GM12878 (cell line): Measurements from ENCODE around the gene LRRC15. TPM values are rescaled to one million over a fixed set of nuclear protein-coding genes. Genes with fewer than 3 reads are reported as not detected.

Experiments used
- ATAC-seq: fragments of 200-7000 bp; cut with Tn5 transposase; 3 replicates; pipeline ENCODE4 v1.9.1; 2020; ENCODE audit warnings: mild to moderate bottlenecking, moderate library complexity
- BruUV-seq: library from RNA; stranded (reverse); fragments of 400-500 nt; replicated peaks from 2 replicates; lab custom pipeline; 2021; lab: Mats Ljungman, UMichigan
- CTCF ChIA-PET: fragments of 300-600 bp; sonication (Branson Sonifier 250); formaldehyde crosslinking; extraction: SDS; loops from one replicate; lab custom pipeline; 2021; ENCODE audit warnings: inconsistent platforms; lab: Yijun Ruan, JAX
- POLR2A ChIA-PET: fragments of 350-600 bp; formaldehyde crosslinking; extraction: SDS; loops from one replicate; lab custom pipeline; 2021; ENCODE audit warnings: inconsistent platforms; lab: Charles Lee
- RAD21 ChIA-PET: fragments of 300-600 bp; sonication (Branson Sonifier 250); formaldehyde crosslinking; loops from one replicate; lab custom pipeline; 2023; ENCODE audit warnings: antibody characterized with exemption; ENCODE audit not compliant: unreplicated experiment; lab: Charles Lee
- SMC1A ChIA-PET: fragments of 300-600 bp; sonication (Branson Sonifier 250); formaldehyde crosslinking; loops from one replicate; lab custom pipeline; 2023; ENCODE audit not compliant: unreplicated experiment, uncharacterized antibody; lab: Charles Lee
- DNase-seq: peaks from one replicate; pipeline ENCODE4 v3.0.0-alpha.2; 2011; ENCODE audit warnings: low read depth, low spot score
- FAIRE-seq: peaks from 3 replicates; lab custom pipeline; 2011; peaks lifted over from hg19 to GRCh38; lab: Jason Lieb, UNC
- H2AFZ ChIP-seq: 2 replicates; pipeline ENCODE4 v1.6.0; 2011; ENCODE audit warnings: low read depth, low read length, control low read depth; ENCODE audit not compliant: control insufficient read depth
- H3K27ac ChIP-seq: 2 replicates; pipeline ENCODE4 v1.5.1; 2011; ENCODE audit warnings: control low read depth; ENCODE audit not compliant: control insufficient read depth, insufficient read depth
- H3K27me3 ChIP-seq, 2 experiments: replicated peaks in 1 of 2; 2 replicates each; pipeline versions ENCODE4 v1.6.0 to v1.6.1; 2011; ENCODE audit warnings: low read length in 1 of 2; ENCODE audit not compliant: control insufficient read depth in 2 of 2, insufficient read depth in 2 of 2
- H3K36me3 ChIP-seq, 2 experiments: 2 replicates each; pipeline ENCODE4 v1.5.1; 2011; ENCODE audit warnings: low read length in 1 of 2; ENCODE audit not compliant: control insufficient read depth in 2 of 2, insufficient read depth in 2 of 2
- H3K4me1 ChIP-seq: 2 replicates; pipeline ENCODE4 v1.6.1; 2011; ENCODE audit warnings: mild to moderate bottlenecking, low read length, moderate library complexity, mixed read lengths; ENCODE audit not compliant: control insufficient read depth, insufficient read depth
- H3K4me2 ChIP-seq: 2 replicates; pipeline ENCODE4 v1.6.0; 2011; ENCODE audit warnings: control low read depth; ENCODE audit not compliant: control insufficient read depth, insufficient read depth
- H3K4me3 ChIP-seq: fragments of 200-600 bp; sonication (generic); 2 replicates; pipeline ENCODE4 v1.5.1; 2016
- H3K79me2 ChIP-seq: 2 replicates; pipeline ENCODE4 v1.6.0; 2011; ENCODE audit warnings: low read length; ENCODE audit not compliant: control insufficient read depth, insufficient read depth
- H3K9ac ChIP-seq: 2 replicates; pipeline ENCODE4 v1.8.0; 2011; ENCODE audit warnings: low read length, control low read depth, mixed read lengths; ENCODE audit not compliant: control insufficient read depth, insufficient read depth
- H3K9me3 ChIP-seq: replicated peaks from 3 replicates; pipeline ENCODE4 v1.5.1; 2011; ENCODE audit warnings: mild to moderate bottlenecking, low read length; ENCODE audit not compliant: control insufficient read depth, insufficient read depth
- H4K20me1 ChIP-seq: 2 replicates; pipeline ENCODE4 v1.6.0; 2011; ENCODE audit not compliant: control insufficient read depth, insufficient read depth
- CEBPB ChIP-seq, 2 experiments: fragments of 150-350 bp in 1 of 2; IDR thresholded peaks; 2 replicates each; pipeline ENCODE4 v1.6.1; 2012 to 2014; ENCODE audit warnings: low read depth in 2 of 2, low read length in 2 of 2, borderline replicate concordance in 1 of 2, inconsistent platforms in 1 of 2
- CHD1 ChIP-seq: IDR thresholded peaks from 2 replicates; pipeline ENCODE4 v1.6.1; 2012; ENCODE audit warnings: low read depth, low read length, improper control_type of control experiment
- ELK1 ChIP-seq: IDR thresholded peaks from 2 replicates; pipeline ENCODE4 v1.6.1; 2012; ENCODE audit warnings: low read depth, low read length, improper control_type of control experiment
- ETV6 ChIP-seq, 2 experiments: fragments of 450-650 bp in 1 of 2; IDR thresholded peaks in 1 of 2; conservative IDR thresholded peaks in 1 of 2; 2 replicates each; pipeline ENCODE4 v1.6.1; 2014; ENCODE audit warnings: antibody characterized with exemption in 1 of 2, borderline replicate concordance in 1 of 2, low read depth in 1 of 2, mild to moderate bottlenecking in 1 of 2, moderate library complexity in 1 of 2
- FOS ChIP-seq: IDR thresholded peaks from 3 replicates; pipeline ENCODE4 v1.6.1; 2011; ENCODE audit warnings: borderline replicate concordance; ENCODE audit not compliant: insufficient read length; ENCODE audit errors: extremely low read depth
- FOXM1 ChIP-seq: IDR thresholded peaks from 2 replicates; pipeline ENCODE4 v1.6.1; 2012; ENCODE audit warnings: low read depth, mild to moderate bottlenecking, inconsistent platforms, low read length, moderate library complexity
- IRF3 ChIP-seq: fragments of 450-650 bp; IDR thresholded peaks from 2 replicates; pipeline ENCODE4 v1.6.1; 2014; ENCODE audit warnings: mild to moderate bottlenecking
- MEF2A ChIP-seq: IDR thresholded peaks from 2 replicates; pipeline ENCODE4 v1.6.1; 2011; ENCODE audit warnings: low read depth, mild to moderate bottlenecking, low read length, moderate library complexity; ENCODE audit not compliant: insufficient read depth
- MLLT1 ChIP-seq: fragments of 450-650 bp; IDR thresholded peaks from 2 replicates; pipeline ENCODE4 v1.6.1; 2016; ENCODE audit warnings: mild to moderate bottlenecking
- POLR2A ChIP-seq: IDR thresholded peaks from 2 replicates; pipeline ENCODE4 v1.6.1; 2011; ENCODE audit warnings: low read depth, mild to moderate bottlenecking, low read length
- POLR2AphosphoS2 ChIP-seq: IDR thresholded peaks from 2 replicates; pipeline ENCODE4 v1.6.1; 2011; ENCODE audit warnings: low read depth, mild to moderate bottlenecking, low read length, improper control_type of control experiment, moderate library complexity
- RCOR1 ChIP-seq: conservative IDR thresholded peaks from 2 replicates; pipeline ENCODE4 v1.6.1; 2012; ENCODE audit warnings: low read depth, low read length, improper control_type of control experiment
- SIN3A ChIP-seq: IDR thresholded peaks from 2 replicates; pipeline ENCODE4 v1.6.1; 2012; ENCODE audit warnings: low read depth, low read length, improper control_type of control experiment
- TARDBP ChIP-seq: IDR thresholded peaks from 2 replicates; pipeline ENCODE4 v1.6.1; 2016; ENCODE audit warnings: borderline replicate concordance
- TCF3 ChIP-seq: IDR thresholded peaks from 2 replicates; pipeline ENCODE4 v1.6.1; 2012; ENCODE audit warnings: low read depth, mild to moderate bottlenecking, low read length, borderline replicate concordance; ENCODE audit not compliant: insufficient read depth
- ZNF217 ChIP-seq: fragments of 450-650 bp; IDR thresholded peaks from 2 replicates; pipeline ENCODE4 v1.6.1; 2017; ENCODE audit warnings: antibody characterized with exemption, mild to moderate bottlenecking
- WGBS: methylation state at CpG from one replicate; pipeline ENCODE4 v1.1.6; 2016; ENCODE audit warnings: low lambda C conversion rate; ENCODE audit not compliant: insufficient replicate concordance, insufficient coverage; ENCODE audit errors: missing lambda C conversion rate; 5-methylcytosine and 5-hydroxymethylcytosine counted together
- in situ Hi-C: fragments of 300-500 bp; cut with MboI; formaldehyde crosslinking; loops from 9 replicates; pipeline ENCODE4 v1.14.3; 2018; ENCODE audit warnings: mixed read lengths
- intact Hi-C: fragments of 100-400 bp; cut with micrococcal nuclease; formaldehyde crosslinking; loops from one replicate; pipeline ENCODE4 v1.14.2; 2022; ENCODE audit not compliant: unreplicated experiment
- polyA plus RNA-seq, 11 experiments: library from polyadenylated mRNA; depleted of rRNA in 4 of 11; unstranded in 6 of 11; stranded (reverse) in 5 of 11; fragments of >200 nt; fragmentation: Nextera tagmentation in 4 of 11; fragmentation: Illumina TruSeq in 1 of 11; extraction: Ambion mirVana in 4 of 11; extraction: Trizol in 1 of 11; gene quantifications; 1 replicate in 1 of 11; 2 replicates in 10 of 11; pipeline versions ENCODE4 v1.2.1 to v1.2.3, GENCODE V29; 2011 to 2016; ENCODE audit warnings: inconsistent platforms in 2 of 11, missing spikeins in 2 of 11, low read depth in 1 of 11
- total RNA-seq, 4 experiments: library from RNA; depleted of rRNA in 3 of 4; stranded (reverse); fragments of >200 nt in 3 of 4; fragmentation: Illumina TruSeq in 1 of 4; extraction: Trizol in 1 of 4; gene quantifications; 2 replicates each; pipeline versions ENCODE4 v1.2.1 to v1.2.3, GENCODE V29; 2013 to 2021
- TF ChIP-seq, protein P1 (sequence below): fragments of 450-650 bp; formaldehyde crosslinking; IDR thresholded peaks from 2 replicates; pipeline ENCODE4 v1.5.0; 2022; ENCODE audit warnings: mild to moderate bottlenecking, missing genetic modification characterization

Gene LRRC15
- total and polyA plus RNA-seq, 10 of the 15 experiments (the other 5 are each of a cell fraction or from before 2014, with no cell fraction given), result not detected

DNA sequence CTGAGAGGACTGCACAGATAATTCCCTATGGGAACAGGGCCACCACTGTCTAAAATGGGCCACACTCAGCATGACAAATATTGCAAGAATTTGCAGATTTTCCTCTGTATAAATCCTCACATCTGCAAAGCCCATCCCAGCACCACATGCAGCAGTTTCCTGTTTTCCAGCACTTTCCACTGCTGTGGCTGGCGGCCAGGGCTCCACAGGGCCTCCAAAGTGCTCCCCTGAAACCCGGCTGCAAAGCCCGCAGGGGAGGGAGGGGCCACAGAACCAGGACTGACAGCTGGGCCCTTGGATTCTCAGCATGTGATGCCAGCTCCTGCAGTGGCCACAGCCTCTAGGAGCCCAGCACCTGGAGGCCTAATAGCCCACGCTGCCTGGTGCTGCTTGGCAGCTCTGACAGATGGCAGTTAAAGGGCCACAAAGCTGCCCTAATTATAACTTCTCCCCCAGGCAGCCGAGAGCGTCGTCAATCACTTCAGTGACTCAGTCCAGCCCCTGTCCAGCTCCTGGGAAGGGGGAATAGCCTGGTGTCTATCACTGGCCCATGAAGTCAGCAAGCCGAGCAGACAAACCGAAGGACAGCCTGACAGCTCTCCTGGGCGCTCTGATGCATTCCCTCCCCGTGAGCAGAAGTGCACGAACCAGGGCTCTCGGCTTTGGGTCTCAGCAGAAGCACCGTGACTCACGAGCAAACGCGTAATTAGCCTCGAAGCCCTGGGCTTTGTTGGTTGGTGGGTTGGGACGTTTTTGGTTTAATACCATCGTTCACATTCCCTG, 4.7 kb downstream of the LRRC15 start:
- no peak for ATAC-seq
- BruUV-seq, result no TSS peak
- in situ Hi-C loops, result no loop called here
- Histone ChIP-seq H3K36me3 (no peaks in the 10 kb centered on the region), H2AFZ (no peak overlapping the region), H3K4me1 (no peaks in the 10 kb centered on the region), H3K27me3 (peaks cover 8 to 14% of the 10 kb centered on the region in 2 experiments; a peak in 3 of 4 replicates), H4K20me1 (no peaks in the 10 kb centered on the region), H3K4me3 (no peak overlapping the region), H3K27ac (no peak overlapping the region)
- RAD21 ChIA-PET, result no interaction called here
- WGBS, result 32% methylated on average over 20 of the region's 20 CpGs
- DNase-seq, result no peak
- CTCF ChIA-PET, result no interaction called here
- TF ChIP-seq FOS, result no peak
- TF ChIP-seq POLR2AphosphoS2, result no peak
- TF ChIP-seq MLLT1, result no peak
- no peak for TF ChIP-seq POLR2A
- no peak for TF ChIP-seq IRF3
- TF ChIP-seq ETV6 (conservative IDR thresholded peaks at IDR 0.05 in 1 of 2, IDR thresholded peaks at IDR 0.05 in 1 of 2; ENCODE audit: borderline replicate concordance in 1 of 2, low read depth in 1 of 2), result no peak
- TF ChIP-seq, protein P1, sequence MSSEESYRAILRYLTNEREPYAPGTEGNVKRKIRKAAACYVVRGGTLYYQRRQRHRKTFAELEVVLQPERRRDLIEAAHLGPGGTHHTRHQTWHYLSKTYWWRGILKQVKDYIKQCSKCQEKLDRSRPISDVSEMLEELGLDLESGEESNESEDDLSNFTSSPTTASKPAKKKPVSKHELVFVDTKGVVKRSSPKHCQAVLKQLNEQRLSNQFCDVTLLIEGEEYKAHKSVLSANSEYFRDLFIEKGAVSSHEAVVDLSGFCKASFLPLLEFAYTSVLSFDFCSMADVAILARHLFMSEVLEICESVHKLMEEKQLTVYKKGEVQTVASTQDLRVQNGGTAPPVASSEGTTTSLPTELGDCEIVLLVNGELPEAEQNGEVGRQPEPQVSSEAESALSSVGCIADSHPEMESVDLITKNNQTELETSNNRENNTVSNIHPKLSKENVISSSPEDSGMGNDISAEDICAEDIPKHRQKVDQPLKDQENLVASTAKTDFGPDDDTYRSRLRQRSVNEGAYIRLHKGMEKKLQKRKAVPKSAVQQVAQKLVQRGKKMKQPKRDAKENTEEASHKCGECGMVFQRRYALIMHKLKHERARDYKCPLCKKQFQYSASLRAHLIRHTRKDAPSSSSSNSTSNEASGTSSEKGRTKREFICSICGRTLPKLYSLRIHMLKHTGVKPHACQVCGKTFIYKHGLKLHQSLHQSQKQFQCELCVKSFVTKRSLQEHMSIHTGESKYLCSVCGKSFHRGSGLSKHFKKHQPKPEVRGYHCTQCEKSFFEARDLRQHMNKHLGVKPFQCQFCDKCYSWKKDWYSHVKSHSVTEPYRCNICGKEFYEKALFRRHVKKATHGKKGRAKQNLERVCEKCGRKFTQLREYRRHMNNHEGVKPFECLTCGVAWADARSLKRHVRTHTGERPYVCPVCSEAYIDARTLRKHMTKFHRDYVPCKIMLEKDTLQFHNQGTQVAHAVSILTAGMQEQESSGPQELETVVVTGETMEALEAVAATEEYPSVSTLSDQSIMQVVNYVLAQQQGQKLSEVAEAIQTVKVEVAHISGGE (CRISPR knock-in tag), result no peak
- TF ChIP-seq ELK1, result no peak
- TF ChIP-seq FOXM1, result no peak
- TF ChIP-seq TARDBP, result no peak
- no peak for TF ChIP-seq CEBPB (IDR thresholded peaks at IDR 0.05; ENCODE audit: borderline replicate concordance in 1 of 2, low read depth in 2 of 2, low read length in 2 of 2)
- TF ChIP-seq ZNF217, result no peak
- TF ChIP-seq TCF3, result no peak
- TF ChIP-seq SIN3A, result no peak
- TF ChIP-seq RCOR1, result no peak
- no peak for TF ChIP-seq MEF2A
- no peak for TF ChIP-seq CHD1
- TF ChIP-seq, all 136 proteins: peak for 0
- ChIA-PET POLR2A (no interaction called here), SMC1A (no interaction called here)
- H3K79me2 ChIP-seq, result no peaks in the 10 kb centered on the region
- H3K9ac ChIP-seq, result no peak overlapping the region
- intact Hi-C loops, result no loop called here
- H3K9me3 ChIP-seq, result no peaks in the 10 kb centered on the region
- no peak overlapping the region for H3K4me2 ChIP-seq
- no peak for FAIRE-seq
